Loucy (cell line): ENCODE results near the gene DCDC1.

ENCODE experiments used
- EZH2phosphoT487 ChIP-seq: fragments of 200-600 bp; IDR thresholded peaks from 2 replicates; pipeline ENCODE4 v1.6.1; 2018; ENCODE audit warnings: antibody characterized with exemption, mild to moderate bottlenecking, moderate library complexity, borderline replicate concordance
- TF ChIP-seq, protein P1 (sequence below): fragments of 200-600 bp; sonication (generic); conservative IDR thresholded peaks from 2 replicates; pipeline ENCODE4 v1.5.1; 2014; ENCODE audit warnings: mild to moderate bottlenecking, antibody characterized with exemption, low read length

DNA sequence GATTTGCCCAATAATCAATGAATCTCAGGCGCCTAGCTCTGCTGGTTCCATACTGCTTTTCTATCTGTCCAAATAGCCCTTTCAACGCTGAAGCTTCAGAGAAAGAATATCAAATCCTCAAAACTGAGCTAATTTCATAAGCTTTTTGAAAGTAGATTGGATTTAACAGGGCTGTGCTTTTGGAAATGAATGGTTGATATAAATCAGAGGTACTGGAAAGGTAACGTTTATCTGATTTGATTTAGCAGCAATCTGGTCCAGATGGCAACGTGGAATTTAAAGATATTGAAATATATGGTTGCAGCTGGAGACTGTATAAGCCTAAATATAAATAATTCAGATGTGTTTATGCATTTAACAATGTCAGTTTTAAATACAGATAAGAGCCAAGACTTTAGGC, 553.9 kb downstream of the DCDC1 start:
- TF ChIP-seq, protein P1, sequence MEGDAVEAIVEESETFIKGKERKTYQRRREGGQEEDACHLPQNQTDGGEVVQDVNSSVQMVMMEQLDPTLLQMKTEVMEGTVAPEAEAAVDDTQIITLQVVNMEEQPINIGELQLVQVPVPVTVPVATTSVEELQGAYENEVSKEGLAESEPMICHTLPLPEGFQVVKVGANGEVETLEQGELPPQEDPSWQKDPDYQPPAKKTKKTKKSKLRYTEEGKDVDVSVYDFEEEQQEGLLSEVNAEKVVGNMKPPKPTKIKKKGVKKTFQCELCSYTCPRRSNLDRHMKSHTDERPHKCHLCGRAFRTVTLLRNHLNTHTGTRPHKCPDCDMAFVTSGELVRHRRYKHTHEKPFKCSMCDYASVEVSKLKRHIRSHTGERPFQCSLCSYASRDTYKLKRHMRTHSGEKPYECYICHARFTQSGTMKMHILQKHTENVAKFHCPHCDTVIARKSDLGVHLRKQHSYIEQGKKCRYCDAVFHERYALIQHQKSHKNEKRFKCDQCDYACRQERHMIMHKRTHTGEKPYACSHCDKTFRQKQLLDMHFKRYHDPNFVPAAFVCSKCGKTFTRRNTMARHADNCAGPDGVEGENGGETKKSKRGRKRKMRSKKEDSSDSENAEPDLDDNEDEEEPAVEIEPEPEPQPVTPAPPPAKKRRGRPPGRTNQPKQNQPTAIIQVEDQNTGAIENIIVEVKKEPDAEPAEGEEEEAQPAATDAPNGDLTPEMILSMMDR: no peak
- TF ChIP-seq EZH2phosphoT487: no peak
